Measurements from ENCODE around the gene RAI1.

RAI1 gene

DNA sequence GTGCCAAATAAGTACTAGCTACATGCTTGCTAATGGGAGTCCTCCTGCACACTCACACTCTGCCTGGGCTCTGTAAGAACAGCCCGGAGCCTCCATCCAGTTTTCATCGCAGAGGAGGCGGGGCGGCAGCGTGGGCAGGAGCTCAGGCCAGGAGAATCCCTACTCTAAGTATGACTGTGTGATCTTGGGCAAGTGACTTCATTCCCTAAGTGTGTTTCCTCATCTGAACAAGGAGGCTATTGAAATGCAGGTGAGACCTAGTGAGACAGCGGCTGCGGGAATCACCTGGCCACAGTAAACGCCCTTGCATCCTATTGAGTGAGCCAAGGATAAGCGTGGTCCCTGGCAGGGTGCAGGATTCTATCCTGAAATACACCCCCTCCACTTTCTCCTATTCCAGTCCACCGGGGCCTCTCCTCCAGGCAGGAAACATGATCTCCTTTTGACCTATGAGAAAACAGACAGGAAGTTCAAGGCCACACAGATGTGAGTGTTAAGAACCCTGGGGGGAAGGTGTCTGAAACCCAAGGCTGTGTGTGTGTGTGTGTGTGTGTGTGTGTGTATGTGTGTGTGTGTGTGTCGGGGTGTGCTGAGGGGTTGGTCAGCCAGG, 5.2 kb upstream of the RAI1 start (continued):
- TF ChIP-seq TCF7L2 (IDR thresholded peaks at IDR 0.05; ENCODE audit: borderline replicate concordance, low read depth, low read length) (no peak), GLIS2 (tag by site-specific recombination; IDR thresholded peaks at IDR 0.05) (no peak), FEZF1 (tag by site-specific recombination; IDR thresholded peaks at IDR 0.05) (no peak), ZBTB7A (tag by site-specific recombination; IDR thresholded peaks at IDR 0.05; ENCODE audit: low read depth) (no peak), BCL11A (tag by site-specific recombination; IDR thresholded peaks at IDR 0.05; ENCODE audit: low read depth) (0 out of 2 replicates have a peak, but pooled peaks have one; percentile 19), ZNF76 (tag by site-specific recombination; IDR thresholded peaks at IDR 0.05; ENCODE audit: borderline replicate concordance, low read depth) (no peak), ZNF544 (tag by site-specific recombination; IDR thresholded peaks at IDR 0.05) (no peak), YY1 (tag by site-specific recombination; IDR thresholded peaks at IDR 0.05) (no peak), KLF1 (tag by site-specific recombination; IDR thresholded peaks at IDR 0.05) (0 out of 2 replicates have a peak, but pooled peaks have one; percentile 23), ZNF146 (tag by site-specific recombination; IDR thresholded peaks at IDR 0.05) (no peak), ZNF221 (tag by site-specific recombination; IDR thresholded peaks at IDR 0.05; ENCODE audit: borderline replicate concordance) (no peak), SCRT2 (tag by site-specific recombination; IDR thresholded peaks at IDR 0.05) (no peak), ZNF629 (tag by site-specific recombination; IDR thresholded peaks at IDR 0.05) (no peak; the same call in 1 of the 2 replicates), PRDM6 (tag by site-specific recombination; IDR thresholded peaks at IDR 0.05) (no peak), GLIS1 (tag by site-specific recombination; IDR thresholded peaks at IDR 0.05) (peak; percentile 76), ZNF426 (tag by site-specific recombination; IDR thresholded peaks at IDR 0.05) (no peak), ZXDB (tag by site-specific recombination; IDR thresholded peaks at IDR 0.05) (no peak; the same call in 1 of the 2 replicates), HOXD13 (CRISPR knock-in tag; IDR thresholded peaks at IDR 0.05; ENCODE audit: borderline replicate concordance) (no peak), ZNF654 (tag by site-specific recombination; IDR thresholded peaks at IDR 0.05; ENCODE audit: low read depth) (no peak), ZBTB21 (tag by site-specific recombination; IDR thresholded peaks at IDR 0.05) (no peak), ZNF449 (tag by site-specific recombination; IDR thresholded peaks at IDR 0.05) (no peak), ZNF596 (tag by site-specific recombination; IDR thresholded peaks at IDR 0.05) (no peak), MEIS1 (CRISPR knock-in tag; IDR thresholded peaks at IDR 0.05; ENCODE audit: borderline replicate concordance) (no peak), ZNF626 (tag by site-specific recombination; IDR thresholded peaks at IDR 0.05) (no peak)
- TF ChIP-seq, protein P1, sequence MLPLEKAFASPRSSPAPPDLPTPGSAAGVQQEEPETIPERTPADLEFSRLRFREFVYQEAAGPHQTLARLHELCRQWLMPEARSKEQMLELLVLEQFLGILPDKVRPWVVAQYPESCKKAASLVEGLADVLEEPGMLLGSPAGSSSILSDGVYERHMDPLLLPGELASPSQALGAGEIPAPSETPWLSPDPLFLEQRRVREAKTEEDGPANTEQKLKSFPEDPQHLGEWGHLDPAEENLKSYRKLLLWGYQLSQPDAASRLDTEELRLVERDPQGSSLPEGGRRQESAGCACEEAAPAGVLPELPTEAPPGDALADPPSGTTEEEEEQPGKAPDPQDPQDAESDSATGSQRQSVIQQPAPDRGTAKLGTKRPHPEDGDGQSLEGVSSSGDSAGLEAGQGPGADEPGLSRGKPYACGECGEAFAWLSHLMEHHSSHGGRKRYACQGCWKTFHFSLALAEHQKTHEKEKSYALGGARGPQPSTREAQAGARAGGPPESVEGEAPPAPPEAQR (tag by site-specific recombination; IDR thresholded peaks at IDR 0.05) = peak; percentile 73; the same call in 1 of the 2 replicates
- TF ChIP-seq, protein P2, sequence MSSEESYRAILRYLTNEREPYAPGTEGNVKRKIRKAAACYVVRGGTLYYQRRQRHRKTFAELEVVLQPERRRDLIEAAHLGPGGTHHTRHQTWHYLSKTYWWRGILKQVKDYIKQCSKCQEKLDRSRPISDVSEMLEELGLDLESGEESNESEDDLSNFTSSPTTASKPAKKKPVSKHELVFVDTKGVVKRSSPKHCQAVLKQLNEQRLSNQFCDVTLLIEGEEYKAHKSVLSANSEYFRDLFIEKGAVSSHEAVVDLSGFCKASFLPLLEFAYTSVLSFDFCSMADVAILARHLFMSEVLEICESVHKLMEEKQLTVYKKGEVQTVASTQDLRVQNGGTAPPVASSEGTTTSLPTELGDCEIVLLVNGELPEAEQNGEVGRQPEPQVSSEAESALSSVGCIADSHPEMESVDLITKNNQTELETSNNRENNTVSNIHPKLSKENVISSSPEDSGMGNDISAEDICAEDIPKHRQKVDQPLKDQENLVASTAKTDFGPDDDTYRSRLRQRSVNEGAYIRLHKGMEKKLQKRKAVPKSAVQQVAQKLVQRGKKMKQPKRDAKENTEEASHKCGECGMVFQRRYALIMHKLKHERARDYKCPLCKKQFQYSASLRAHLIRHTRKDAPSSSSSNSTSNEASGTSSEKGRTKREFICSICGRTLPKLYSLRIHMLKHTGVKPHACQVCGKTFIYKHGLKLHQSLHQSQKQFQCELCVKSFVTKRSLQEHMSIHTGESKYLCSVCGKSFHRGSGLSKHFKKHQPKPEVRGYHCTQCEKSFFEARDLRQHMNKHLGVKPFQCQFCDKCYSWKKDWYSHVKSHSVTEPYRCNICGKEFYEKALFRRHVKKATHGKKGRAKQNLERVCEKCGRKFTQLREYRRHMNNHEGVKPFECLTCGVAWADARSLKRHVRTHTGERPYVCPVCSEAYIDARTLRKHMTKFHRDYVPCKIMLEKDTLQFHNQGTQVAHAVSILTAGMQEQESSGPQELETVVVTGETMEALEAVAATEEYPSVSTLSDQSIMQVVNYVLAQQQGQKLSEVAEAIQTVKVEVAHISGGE (tag by site-specific recombination; conservative IDR thresholded peaks at IDR 0.05; ENCODE audit: low read depth) = no peak
- TF ChIP-seq, protein P3, sequence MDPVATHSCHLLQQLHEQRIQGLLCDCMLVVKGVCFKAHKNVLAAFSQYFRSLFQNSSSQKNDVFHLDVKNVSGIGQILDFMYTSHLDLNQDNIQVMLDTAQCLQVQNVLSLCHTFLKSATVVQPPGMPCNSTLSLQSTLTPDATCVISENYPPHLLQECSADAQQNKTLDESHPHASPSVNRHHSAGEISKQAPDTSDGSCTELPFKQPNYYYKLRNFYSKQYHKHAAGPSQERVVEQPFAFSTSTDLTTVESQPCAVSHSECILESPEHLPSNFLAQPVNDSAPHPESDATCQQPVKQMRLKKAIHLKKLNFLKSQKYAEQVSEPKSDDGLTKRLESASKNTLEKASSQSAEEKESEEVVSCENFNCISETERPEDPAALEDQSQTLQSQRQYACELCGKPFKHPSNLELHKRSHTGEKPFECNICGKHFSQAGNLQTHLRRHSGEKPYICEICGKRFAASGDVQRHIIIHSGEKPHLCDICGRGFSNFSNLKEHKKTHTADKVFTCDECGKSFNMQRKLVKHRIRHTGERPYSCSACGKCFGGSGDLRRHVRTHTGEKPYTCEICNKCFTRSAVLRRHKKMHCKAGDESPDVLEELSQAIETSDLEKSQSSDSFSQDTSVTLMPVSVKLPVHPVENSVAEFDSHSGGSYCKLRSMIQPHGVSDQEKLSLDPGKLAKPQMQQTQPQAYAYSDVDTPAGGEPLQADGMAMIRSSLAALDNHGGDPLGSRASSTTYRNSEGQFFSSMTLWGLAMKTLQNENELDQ (tag by site-specific recombination; IDR thresholded peaks at IDR 0.05; ENCODE audit: low read depth) = no peak

Measured in HEK293 (cell line).